GM21360 (cell line): ENCODE results near the gene ADGRV1.
"Not testable (repeated sequence)": the region's sequence is repeated elsewhere in the genome, so short reads cannot be mapped to it uniquely, and the experiment has no call there.

Experiments used
- ATAC-seq: cut with Tn5 transposase; IDR thresholded peaks from one replicate; pipeline ENCODE4 v1.9.1; 2021; ENCODE audit warnings: mild to moderate bottlenecking, moderate library complexity; ENCODE audit not compliant: unreplicated experiment

Gene ADGRV1

DNA sequence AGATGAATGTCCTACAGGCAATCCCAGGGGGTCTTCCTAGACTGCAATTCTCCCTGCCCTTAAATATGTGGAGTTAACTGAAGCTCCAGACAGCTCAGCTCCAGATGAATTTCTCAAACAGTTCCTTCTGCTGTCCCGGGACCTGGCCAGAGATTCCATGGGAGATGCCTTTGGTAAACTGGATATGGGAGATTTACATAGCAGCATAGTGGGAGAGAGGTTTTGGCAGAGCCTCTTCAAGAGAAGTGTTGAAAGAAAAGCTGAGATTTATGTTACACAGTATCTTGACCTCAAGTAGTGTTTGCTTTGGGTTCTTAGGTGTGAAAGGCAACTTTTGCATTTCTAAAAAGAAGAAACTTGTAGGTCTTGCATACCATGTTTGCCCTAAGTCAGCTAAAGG lies 459.6 kb downstream of the ADGRV1 start:
- ATAC-seq = no peak

GRCh38 chr5:91018712-91019371 lies 460.2 kb downstream of the ADGRV1 start:
- ATAC-seq = no peak

GRCh38 chr5:91020065-91020800 lies 461.6 kb downstream of the ADGRV1 start:
- no peak for ATAC-seq

DNA sequence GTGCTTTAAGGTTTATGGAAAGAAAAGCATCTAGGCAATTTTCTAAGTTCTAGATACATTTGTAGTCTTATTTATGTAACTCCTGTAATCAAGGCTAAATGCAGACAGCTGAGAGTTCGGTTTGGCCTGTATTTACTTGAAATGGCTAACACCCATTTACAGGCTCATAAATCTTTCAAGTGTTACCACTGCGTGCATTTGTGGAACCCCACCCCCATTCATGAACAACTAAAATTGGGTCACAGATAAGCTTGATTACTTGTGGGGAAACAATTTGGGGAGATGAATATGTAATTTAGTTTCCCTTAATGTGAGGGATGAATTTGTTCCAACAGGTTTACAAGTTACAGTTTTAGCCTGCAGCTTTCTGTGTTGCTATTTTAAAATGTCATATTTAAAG lies 463.9 kb downstream of the ADGRV1 start:
- ATAC-seq = no peak

DNA sequence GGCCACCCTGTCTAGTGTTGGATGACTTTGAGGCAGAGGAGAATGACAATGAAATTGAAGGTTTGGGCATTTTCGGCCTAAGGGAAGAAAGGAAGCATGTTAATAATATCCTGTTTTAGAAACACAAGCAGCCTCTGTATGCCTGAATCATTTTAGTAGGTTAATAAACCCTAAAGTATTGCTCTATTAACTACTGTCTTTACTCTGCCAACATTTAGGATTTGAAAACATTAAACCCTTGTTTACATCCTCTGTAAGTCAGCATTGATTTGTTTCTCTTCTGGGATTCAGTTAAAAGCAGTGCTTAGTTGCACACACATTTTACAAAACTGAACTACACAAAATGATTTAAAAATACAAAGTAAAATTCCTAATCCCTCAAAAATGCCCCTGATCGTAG lies 465.6 kb downstream of the ADGRV1 start:
- no peak for ATAC-seq

GRCh38 chr5:91024727-91025126 lies 466.1 kb downstream of the ADGRV1 start:
- no peak for ATAC-seq

DNA sequence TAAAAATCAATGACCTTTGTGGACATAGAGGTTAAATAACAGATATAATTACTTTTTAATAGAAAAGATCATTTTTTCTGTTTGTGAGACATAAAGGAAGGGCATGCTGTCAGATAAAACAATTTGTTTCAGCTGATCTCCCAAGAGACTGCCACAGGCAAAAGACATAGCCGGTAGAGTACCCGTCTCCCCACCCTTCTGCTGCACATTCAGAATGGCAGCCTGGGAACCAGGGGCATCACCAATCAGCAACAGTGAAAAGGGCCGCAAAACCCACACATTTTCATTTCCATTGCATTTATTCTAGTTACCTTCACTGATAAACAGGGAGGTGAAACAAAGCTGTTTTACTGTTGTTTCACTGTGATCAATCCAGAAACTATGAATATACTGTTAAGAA lies 466.9 kb downstream of the ADGRV1 start:
- ATAC-seq = no peak

- ATAC-seq = no peak
Observed at GRCh38 chr5:91025956-91026355, 467.4 kb downstream of the ADGRV1 start.

DNA sequence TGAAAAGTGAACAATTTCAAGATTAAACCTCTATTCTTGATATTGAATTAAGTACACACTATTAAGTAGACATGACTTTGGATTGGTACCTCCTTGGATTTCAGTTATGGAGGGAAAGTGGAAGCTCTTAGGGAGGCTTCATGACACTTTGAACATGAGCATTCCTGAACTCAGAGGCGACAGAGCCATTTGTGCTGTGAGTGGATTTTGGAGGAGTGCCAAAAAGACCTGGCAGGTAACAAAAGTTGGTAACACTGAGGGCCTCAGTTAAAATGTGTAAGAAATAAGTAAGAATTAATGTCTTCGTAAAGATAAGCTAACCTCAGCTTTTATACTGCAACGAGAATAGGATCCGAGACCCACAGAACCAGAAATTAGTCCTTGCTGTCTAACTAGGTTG lies 467.9 kb downstream of the ADGRV1 start:
- ATAC-seq = no peak

DNA sequence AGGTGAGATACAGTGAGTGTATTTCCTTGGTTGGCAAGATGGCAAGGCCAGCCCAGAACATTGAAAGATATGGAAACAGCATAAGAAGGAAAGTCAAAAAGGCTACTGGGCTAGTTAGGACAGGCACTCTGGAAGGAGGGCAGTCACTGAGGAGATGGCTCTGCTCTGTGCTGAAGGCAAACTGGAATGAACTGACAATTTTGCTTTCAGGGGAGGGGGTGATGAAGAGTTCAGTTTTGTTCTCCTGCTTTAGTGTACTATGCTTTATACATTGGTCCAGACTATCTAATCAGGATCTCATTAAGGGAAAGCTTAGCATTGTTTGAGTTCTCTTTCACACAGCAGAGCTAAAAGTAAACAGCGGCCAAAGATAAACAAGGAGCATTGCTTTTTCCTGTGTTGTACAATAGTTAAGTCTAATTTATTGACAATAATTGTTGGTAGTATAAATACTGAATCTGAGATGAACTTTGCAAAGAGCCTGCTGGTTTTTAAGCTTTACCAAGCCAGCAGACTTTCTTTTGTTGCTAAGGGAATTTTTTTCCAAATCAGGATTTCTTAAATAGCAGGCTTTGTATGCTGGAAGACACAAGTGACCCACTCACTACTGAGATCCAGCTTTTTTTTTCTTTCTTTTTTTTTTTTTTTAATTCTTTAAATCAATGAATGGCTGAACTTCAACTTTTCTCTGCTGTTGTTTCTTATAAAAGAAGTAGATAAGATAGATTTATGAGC lies 469.0 kb downstream of the ADGRV1 start:
- ATAC-seq = no peak

DNA sequence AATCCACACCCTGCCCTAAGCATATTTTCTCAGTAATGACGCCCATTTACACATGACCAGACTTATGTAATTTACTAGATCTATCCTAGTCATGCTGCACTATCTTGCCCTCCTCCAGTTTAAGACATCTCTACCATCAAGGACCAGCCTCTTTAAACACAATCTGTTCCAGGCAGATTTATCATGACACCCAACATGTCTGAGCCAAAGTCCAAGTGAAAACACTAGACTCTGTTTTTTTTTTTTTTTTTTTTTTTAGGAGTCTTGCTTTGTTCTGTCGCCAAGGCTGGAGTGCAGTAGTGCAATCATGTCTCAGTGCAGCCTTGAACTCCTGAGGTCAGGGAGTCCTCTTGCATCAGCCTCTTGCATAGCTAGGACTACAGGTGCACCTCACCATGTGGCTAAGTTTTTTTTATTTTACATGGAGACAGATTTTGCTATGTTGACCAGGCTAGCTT lies 469.9 kb downstream of the ADGRV1 start:
- no peak for ATAC-seq

DNA sequence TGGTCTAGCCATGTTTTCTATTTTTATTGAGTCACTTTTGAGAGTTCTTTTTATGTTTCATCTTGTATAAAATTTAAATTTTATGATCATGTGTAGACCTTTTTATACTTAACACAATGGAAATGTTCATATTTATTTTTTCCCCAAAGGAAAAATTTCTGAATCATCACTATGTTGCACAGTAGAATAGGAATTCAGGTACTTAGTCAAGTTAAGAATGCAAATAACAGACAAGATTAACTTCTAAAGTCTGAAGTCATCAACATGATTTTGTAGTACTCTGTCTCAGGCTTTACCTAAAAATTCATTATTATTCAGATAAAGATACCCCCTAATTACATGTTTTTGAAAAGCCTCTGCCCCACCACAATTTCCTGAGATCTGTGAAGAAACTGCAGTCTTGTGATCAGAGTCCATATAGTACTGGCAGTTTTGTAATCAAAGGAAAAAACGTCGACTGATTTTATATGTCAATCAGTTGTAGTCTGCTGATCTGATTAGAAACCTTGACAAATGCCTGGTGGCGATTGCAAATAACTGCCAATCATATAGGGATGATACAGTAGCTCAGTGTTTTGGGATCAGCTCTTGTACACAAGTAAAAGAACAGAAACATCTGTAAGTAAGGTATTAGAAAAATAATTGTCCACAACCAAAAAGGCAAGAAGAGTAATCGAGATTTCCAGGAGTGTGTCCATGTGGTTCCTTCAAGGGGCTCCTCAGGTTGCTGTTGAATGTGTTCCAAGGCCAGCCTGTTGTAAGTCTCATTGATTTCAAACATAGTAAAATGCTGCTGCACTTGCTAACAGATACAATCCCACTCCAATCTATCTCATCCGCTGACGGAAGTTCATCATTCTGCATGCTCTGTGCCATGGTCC lies 472.2 kb downstream of the ADGRV1 start:
- ATAC-seq = no peak

GRCh38 chr5:91031402-91031752 lies 472.8 kb downstream of the ADGRV1 start:
- ATAC-seq = no peak

DNA sequence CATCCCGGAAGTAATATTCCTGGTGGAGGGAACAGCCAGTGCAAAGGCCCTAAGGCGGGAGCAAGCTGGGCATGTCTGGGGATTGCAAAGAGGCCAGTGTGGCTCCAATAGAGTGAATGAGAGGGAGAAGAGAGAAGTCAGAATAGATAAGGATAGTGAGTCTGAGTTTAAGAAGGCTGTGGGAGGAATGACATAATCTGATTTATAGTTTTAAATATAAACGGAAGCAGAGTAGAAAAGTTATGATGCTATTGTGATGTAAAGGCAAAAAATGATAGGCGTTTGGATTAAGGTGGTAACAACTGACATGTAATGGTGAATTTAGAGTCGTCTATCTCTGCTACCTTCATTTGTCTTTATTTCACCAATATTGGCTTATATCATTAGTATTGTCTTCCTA lies 473.5 kb downstream of the ADGRV1 start:
- ATAC-seq = no peak

DNA sequence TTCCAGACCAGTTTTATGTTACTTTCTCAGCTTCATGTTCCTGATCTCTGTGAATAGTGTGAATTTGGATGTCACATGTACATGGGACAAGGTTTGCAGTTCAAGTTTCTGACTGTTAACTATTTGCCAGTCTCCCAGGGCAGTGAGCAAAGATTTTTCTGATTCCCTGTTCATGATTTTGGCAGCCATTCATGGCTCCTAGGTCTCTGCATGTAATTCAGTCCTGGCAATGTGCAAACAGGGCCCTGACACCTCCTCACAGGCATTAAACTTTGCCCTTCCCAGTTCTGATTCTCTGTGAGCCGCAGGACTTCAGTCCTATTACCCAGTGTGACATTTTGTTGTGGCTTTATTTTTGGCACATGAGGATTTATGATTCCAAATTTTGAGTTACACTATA lies 474.8 kb downstream of the ADGRV1 start:
- no peak for ATAC-seq

GRCh38 chr5:91038180-91038808 lies 479.7 kb downstream of the ADGRV1 start:
- no peak for ATAC-seq

DNA sequence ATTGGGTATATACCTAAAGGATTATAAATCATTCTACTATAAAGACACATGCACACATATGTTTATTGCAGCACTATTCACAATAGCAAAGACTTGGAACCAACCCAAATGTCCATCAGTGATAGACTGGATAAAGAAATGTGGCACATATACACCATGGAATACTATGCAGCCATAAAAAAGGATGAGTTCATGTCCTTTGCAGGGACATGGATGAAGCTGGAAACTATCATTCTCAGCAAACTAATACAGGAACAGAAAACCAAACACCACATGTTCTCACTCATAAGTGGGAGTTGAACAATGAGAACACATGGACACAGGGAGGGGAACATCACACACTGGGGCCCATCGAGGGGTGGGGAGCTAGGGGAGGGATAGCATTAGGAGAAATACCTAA lies 482.5 kb downstream of the ADGRV1 start:
- not testable (repeated sequence) for ATAC-seq

- ATAC-seq = no peak
Observed at GRCh38 chr5:91042247-91042935, 483.8 kb downstream of the ADGRV1 start.

GRCh38 chr5:91042936-91043255 lies 484.3 kb downstream of the ADGRV1 start:
- no peak for ATAC-seq

GRCh38 chr5:91048073-91048472 lies 489.5 kb downstream of the ADGRV1 start:
- no peak for ATAC-seq
